Measurements from ENCODE around the gene SMG6. TPM values are rescaled to one million over a fixed set of nuclear protein-coding genes. Genes with fewer than 3 reads are reported as not detected.
A peak's percentile ranks its signal among the peaks of the same experiment; 100 is the strongest.

SMG6 gene
- total and polyA plus RNA-seq, 2 of the 4 experiments (the other 2 are of a cell fraction) = 16.3 to 30.3 TPM

DNA sequence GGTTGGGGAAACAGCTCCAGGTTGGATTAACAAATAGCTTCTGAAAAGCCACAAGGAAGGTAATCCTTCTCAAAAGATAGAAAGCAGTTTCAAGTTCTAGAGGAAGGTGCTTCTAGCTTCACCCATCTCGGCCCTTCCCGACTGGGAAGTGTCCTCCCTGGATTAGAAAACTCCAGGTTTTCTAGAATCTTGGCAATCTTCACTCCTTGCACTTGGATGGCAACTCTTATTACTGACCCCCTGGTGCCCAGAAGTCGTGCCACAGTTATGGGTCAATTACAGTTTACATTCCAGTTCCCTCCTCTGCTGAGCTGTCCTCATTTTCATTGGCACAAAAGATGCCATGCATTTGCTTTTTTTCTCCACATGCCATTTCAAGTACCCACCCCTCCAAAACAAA is 65.6 kb downstream of the SMG6 start:
- 30% methylated on average over 2 of the region's 3 CpGs; no CpG with 5 or more reads in 1 of the 2 experiments for WGBS, 2 experiments (ENCODE audit: extremely low coverage in 2 of 2, insufficient read length in 1 of 2)
- intact Hi-C loops (cut with micrococcal nuclease) = no loop called here

More for the DNA sequence above, 65.6 kb downstream of the SMG6 start:
- Histone ChIP-seq H3K9me1 (ENCODE audit: insufficient read depth, low read length) (peaks cover 25% of the 10 kb centered on the region), H3K27ac (ENCODE audit: insufficient read depth, low read length) (peak overlapping the region; percentile 73), H3K79me1 (ENCODE audit: low read depth in 1 of 2, low read length in 2 of 2) (peaks cover 14 to 66% of the 10 kb centered on the region in 2 experiments), H3K4me3 (ENCODE audit: insufficient read depth, low read depth, low read length) (no peak overlapping the region), H4K91ac (ENCODE audit: insufficient read depth, low read depth, low read length) (peak overlapping the region; percentile 30), H3K9me3 (ENCODE audit: control insufficient read depth, insufficient read depth, low read length) (no peaks in the 10 kb centered on the region), H3K18ac (ENCODE audit: low read depth, low read length) (peak overlapping the region; percentile 2; the same call in 1 of the 2 replicates), H2AK5ac (ENCODE audit: low read depth, low read length) (peak overlapping the region; percentile 89; the same call in 1 of the 2 replicates), H2BK5ac (ENCODE audit: low read depth, low read length, poor library complexity, severe bottlenecking) (peak overlapping the region; percentile 10), H4K5ac (ENCODE audit: low read depth, low read length) (peak overlapping the region; percentile 13; the same call in 1 of the 2 replicates), H4K8ac (ENCODE audit: low read depth in 2 of 2, low read length in 2 of 2) (peak overlapping the region; percentile 63 to 84; a peak in 3 of 4 replicates), H3K9ac (ENCODE audit: low read depth, low read length) (peak overlapping the region; percentile 20), H2AK9ac (replicated peaks; ENCODE audit: low read depth, low read length, poor library complexity) (no peak overlapping the region), H2BK15ac (ENCODE audit: low read depth, low read length) (peak overlapping the region; percentile 57; the same call in 1 of the 3 replicates), H3K27me3 (ENCODE audit: control insufficient read depth, insufficient read depth, low read length) (no peaks in the 10 kb centered on the region), H3K14ac (replicated peaks; ENCODE audit: low read depth, low read length) (peak overlapping the region; percentile 82), H2BK120ac (ENCODE audit: low read depth, low read length) (peak overlapping the region; percentile 73), H3K23ac (ENCODE audit: low read depth, low read length) (peak overlapping the region; percentile 57), H3K4me2 (ENCODE audit: low read depth, low read length) (peak overlapping the region; percentile 11; the same call in 1 of the 2 replicates), H4K20me1 (ENCODE audit: insufficient read depth, low read length) (no peaks in the 10 kb centered on the region), H3K4me1 (ENCODE audit: control insufficient read depth, insufficient read depth, low read length) (peaks cover 32% of the 10 kb centered on the region), H3K4ac (ENCODE audit: low read depth, low read length) (peak overlapping the region; percentile 47), H2AFZ (replicated peaks; ENCODE audit: low read length, poor library complexity) (no peak overlapping the region), H2BK20ac (ENCODE audit: low read depth, low read length) (peak overlapping the region; percentile 68), H3K36me3 (ENCODE audit: control insufficient read depth, insufficient read depth, low read length) (peaks cover 1% of the 10 kb centered on the region; the same call in 1 of the 2 replicates), H3K56ac (ENCODE audit: extremely low read depth, insufficient read depth, low read length) (0 out of 2 replicates have a peak overlapping the region, but pooled peaks have one; percentile 37)
- dilution Hi-C loops (cut with HindIII; ENCODE audit: low sequenced_read_pairs, unreplicated experiment) (no loop called here), in situ Hi-C loops (cut with MboI; ENCODE audit: low sequenced_read_pairs) (no loop called here)
- DNase-seq = no peak
- no TSS peak for BruUV-seq (replicated peaks)
- TF ChIP-seq NFE2L2 (IDR thresholded peaks at IDR 0.05; ENCODE audit: low read depth, low read length) (no peak), POLR2A (IDR thresholded peaks at IDR 0.05; ENCODE audit: low read depth, low read length) (no peak), MAFK (IDR thresholded peaks at IDR 0.05; ENCODE audit: low read depth, low read length) (no peak), MXI1 (IDR thresholded peaks at IDR 0.05; ENCODE audit: borderline replicate concordance, low read depth, low read length) (no peak), CEBPB (IDR thresholded peaks at IDR 0.05; ENCODE audit: low read depth, low read length) (no peak), RAD21 (IDR thresholded peaks at IDR 0.05; ENCODE audit: low read length) (no peak), FOS (IDR thresholded peaks at IDR 0.05; ENCODE audit: low read depth, low read length) (no peak), RFX5 (IDR thresholded peaks at IDR 0.05; ENCODE audit: low read depth, low read length) (no peak), RCOR1 (IDR thresholded peaks at IDR 0.05; ENCODE audit: insufficient replicate concordance, low read length) (no peak), MAZ (IDR thresholded peaks at IDR 0.05; ENCODE audit: borderline replicate concordance, low read depth, low read length) (no peak), SMC3 (IDR thresholded peaks at IDR 0.05; ENCODE audit: low read depth, low read length) (no peak), BHLHE40 (IDR thresholded peaks at IDR 0.05; ENCODE audit: low read depth, low read length) (no peak), CHD1 (IDR thresholded peaks at IDR 0.05; ENCODE audit: low read depth, low read length) (no peak)
- TF ChIP-seq, protein P1, sequence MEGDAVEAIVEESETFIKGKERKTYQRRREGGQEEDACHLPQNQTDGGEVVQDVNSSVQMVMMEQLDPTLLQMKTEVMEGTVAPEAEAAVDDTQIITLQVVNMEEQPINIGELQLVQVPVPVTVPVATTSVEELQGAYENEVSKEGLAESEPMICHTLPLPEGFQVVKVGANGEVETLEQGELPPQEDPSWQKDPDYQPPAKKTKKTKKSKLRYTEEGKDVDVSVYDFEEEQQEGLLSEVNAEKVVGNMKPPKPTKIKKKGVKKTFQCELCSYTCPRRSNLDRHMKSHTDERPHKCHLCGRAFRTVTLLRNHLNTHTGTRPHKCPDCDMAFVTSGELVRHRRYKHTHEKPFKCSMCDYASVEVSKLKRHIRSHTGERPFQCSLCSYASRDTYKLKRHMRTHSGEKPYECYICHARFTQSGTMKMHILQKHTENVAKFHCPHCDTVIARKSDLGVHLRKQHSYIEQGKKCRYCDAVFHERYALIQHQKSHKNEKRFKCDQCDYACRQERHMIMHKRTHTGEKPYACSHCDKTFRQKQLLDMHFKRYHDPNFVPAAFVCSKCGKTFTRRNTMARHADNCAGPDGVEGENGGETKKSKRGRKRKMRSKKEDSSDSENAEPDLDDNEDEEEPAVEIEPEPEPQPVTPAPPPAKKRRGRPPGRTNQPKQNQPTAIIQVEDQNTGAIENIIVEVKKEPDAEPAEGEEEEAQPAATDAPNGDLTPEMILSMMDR (conservative IDR thresholded peaks at IDR 0.05; ENCODE audit: low read depth, low read length) = no peak
- TF ChIP-seq, protein P2, sequence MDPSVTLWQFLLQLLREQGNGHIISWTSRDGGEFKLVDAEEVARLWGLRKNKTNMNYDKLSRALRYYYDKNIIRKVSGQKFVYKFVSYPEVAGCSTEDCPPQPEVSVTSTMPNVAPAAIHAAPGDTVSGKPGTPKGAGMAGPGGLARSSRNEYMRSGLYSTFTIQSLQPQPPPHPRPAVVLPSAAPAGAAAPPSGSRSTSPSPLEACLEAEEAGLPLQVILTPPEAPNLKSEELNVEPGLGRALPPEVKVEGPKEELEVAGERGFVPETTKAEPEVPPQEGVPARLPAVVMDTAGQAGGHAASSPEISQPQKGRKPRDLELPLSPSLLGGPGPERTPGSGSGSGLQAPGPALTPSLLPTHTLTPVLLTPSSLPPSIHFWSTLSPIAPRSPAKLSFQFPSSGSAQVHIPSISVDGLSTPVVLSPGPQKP (IDR thresholded peaks at IDR 0.05; ENCODE audit: borderline replicate concordance, low read depth, low read length) = no peak
- TF ChIP-seq, protein P3, sequence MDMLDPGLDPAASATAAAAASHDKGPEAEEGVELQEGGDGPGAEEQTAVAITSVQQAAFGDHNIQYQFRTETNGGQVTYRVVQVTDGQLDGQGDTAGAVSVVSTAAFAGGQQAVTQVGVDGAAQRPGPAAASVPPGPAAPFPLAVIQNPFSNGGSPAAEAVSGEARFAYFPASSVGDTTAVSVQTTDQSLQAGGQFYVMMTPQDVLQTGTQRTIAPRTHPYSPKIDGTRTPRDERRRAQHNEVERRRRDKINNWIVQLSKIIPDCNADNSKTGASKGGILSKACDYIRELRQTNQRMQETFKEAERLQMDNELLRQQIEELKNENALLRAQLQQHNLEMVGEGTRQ (IDR thresholded peaks at IDR 0.05; ENCODE audit: low read depth, low read length) = no peak
- CTCF ChIA-PET = interaction anchor here (0.5 to 1.0 kb wide), 4 partner anchors 42 to 182 kb away, joined by 3 to 5 read pairs (median 4); no protein-coding TSS in a partner anchor
- POLR2A ChIA-PET (ENCODE audit: unreplicated experiment) = interaction anchor here (0.9 kb wide), 1 partner anchor 182 kb away, joined by 3 read pairs; no protein-coding TSS in a partner anchor
- no peak for ATAC-seq (ENCODE audit: low read depth)
